GM12878 (cell line): ENCODE results near the gene CAPN1. TPM values are rescaled to one million over a fixed set of nuclear protein-coding genes. Genes with fewer than 3 reads are reported as not detected.

ENCODE experiments used
- ATAC-seq: fragments of 200-7000 bp; cut with Tn5 transposase; 3 replicates; pipeline ENCODE4 v1.9.1; 2020; ENCODE audit warnings: mild to moderate bottlenecking, moderate library complexity
- BruUV-seq: library from RNA; stranded (reverse); fragments of 400-500 nt; replicated peaks from 2 replicates; lab custom pipeline; 2021; lab: Mats Ljungman, UMichigan
- CTCF ChIA-PET: fragments of 300-600 bp; sonication (Branson Sonifier 250); formaldehyde crosslinking; extraction: SDS; loops from one replicate; lab custom pipeline; 2021; ENCODE audit warnings: inconsistent platforms; lab: Yijun Ruan, JAX
- POLR2A ChIA-PET: fragments of 350-600 bp; formaldehyde crosslinking; extraction: SDS; loops from one replicate; lab custom pipeline; 2021; ENCODE audit warnings: inconsistent platforms; lab: Charles Lee
- RAD21 ChIA-PET: fragments of 300-600 bp; sonication (Branson Sonifier 250); formaldehyde crosslinking; loops from one replicate; lab custom pipeline; 2023; ENCODE audit warnings: antibody characterized with exemption; ENCODE audit not compliant: unreplicated experiment; lab: Charles Lee
- SMC1A ChIA-PET: fragments of 300-600 bp; sonication (Branson Sonifier 250); formaldehyde crosslinking; loops from one replicate; lab custom pipeline; 2023; ENCODE audit not compliant: unreplicated experiment, uncharacterized antibody; lab: Charles Lee
- DNase-seq: peaks from one replicate; pipeline ENCODE4 v3.0.0-alpha.2; 2011; ENCODE audit warnings: low read depth, low spot score
- FAIRE-seq: peaks from 3 replicates; lab custom pipeline; 2011; peaks lifted over from hg19 to GRCh38; lab: Jason Lieb, UNC
- H2AFZ ChIP-seq: 2 replicates; pipeline ENCODE4 v1.6.0; 2011; ENCODE audit warnings: low read depth, low read length, control low read depth; ENCODE audit not compliant: control insufficient read depth
- H3K27ac ChIP-seq: 2 replicates; pipeline ENCODE4 v1.5.1; 2011; ENCODE audit warnings: control low read depth; ENCODE audit not compliant: control insufficient read depth, insufficient read depth
- H3K27me3 ChIP-seq, 2 experiments: replicated peaks in 1 of 2; 2 replicates each; pipeline versions ENCODE4 v1.6.0 to v1.6.1; 2011; ENCODE audit warnings: low read length in 1 of 2; ENCODE audit not compliant: control insufficient read depth in 2 of 2, insufficient read depth in 2 of 2
- H3K36me3 ChIP-seq, 2 experiments: 2 replicates each; pipeline ENCODE4 v1.5.1; 2011; ENCODE audit warnings: low read length in 1 of 2; ENCODE audit not compliant: control insufficient read depth in 2 of 2, insufficient read depth in 2 of 2
- H3K4me1 ChIP-seq: 2 replicates; pipeline ENCODE4 v1.6.1; 2011; ENCODE audit warnings: mild to moderate bottlenecking, low read length, moderate library complexity, mixed read lengths; ENCODE audit not compliant: control insufficient read depth, insufficient read depth
- H3K4me2 ChIP-seq: 2 replicates; pipeline ENCODE4 v1.6.0; 2011; ENCODE audit warnings: control low read depth; ENCODE audit not compliant: control insufficient read depth, insufficient read depth
- H3K4me3 ChIP-seq: fragments of 200-600 bp; sonication (generic); 2 replicates; pipeline ENCODE4 v1.5.1; 2016
- H3K79me2 ChIP-seq: 2 replicates; pipeline ENCODE4 v1.6.0; 2011; ENCODE audit warnings: low read length; ENCODE audit not compliant: control insufficient read depth, insufficient read depth
- H3K9ac ChIP-seq: 2 replicates; pipeline ENCODE4 v1.8.0; 2011; ENCODE audit warnings: low read length, control low read depth, mixed read lengths; ENCODE audit not compliant: control insufficient read depth, insufficient read depth
- H3K9me3 ChIP-seq: replicated peaks from 3 replicates; pipeline ENCODE4 v1.5.1; 2011; ENCODE audit warnings: mild to moderate bottlenecking, low read length; ENCODE audit not compliant: control insufficient read depth, insufficient read depth
- H4K20me1 ChIP-seq: 2 replicates; pipeline ENCODE4 v1.6.0; 2011; ENCODE audit not compliant: control insufficient read depth, insufficient read depth
- ASH2L ChIP-seq: fragments of 300-600, 200-600 bp; sonication (generic); IDR thresholded peaks from 2 replicates; pipeline ENCODE4 v1.6.1; 2017; ENCODE audit warnings: low read depth, mild to moderate bottlenecking, borderline replicate concordance
- BACH1 ChIP-seq: fragments of 450-650 bp; IDR thresholded peaks from 2 replicates; pipeline ENCODE4 v1.6.1; 2017; ENCODE audit warnings: mild to moderate bottlenecking, borderline replicate concordance
- CTCF ChIP-seq, 3 experiments: IDR thresholded peaks in 2 of 3; conservative IDR thresholded peaks in 1 of 3; 2 replicates each; pipeline ENCODE4 v1.5.1; 2011; ENCODE audit warnings: low read depth in 3 of 3, low read length in 3 of 3, mild to moderate bottlenecking in 3 of 3, control low read depth in 2 of 3, moderate library complexity in 2 of 3, inconsistent platforms in 1 of 3, mixed read lengths in 1 of 3; ENCODE audit not compliant: control insufficient read depth in 2 of 3, insufficient read depth in 1 of 3; ENCODE audit errors: extremely low read depth in 1 of 3
- IRF5 ChIP-seq: fragments of 450-650 bp; IDR thresholded peaks from 2 replicates; pipeline ENCODE4 v1.6.1; 2017; ENCODE audit warnings: borderline replicate concordance
- MTA3 ChIP-seq: IDR thresholded peaks from 2 replicates; pipeline ENCODE4 v1.6.1; 2012; ENCODE audit warnings: low read length, inconsistent platforms, borderline replicate concordance
- PBX3 ChIP-seq: IDR thresholded peaks from 2 replicates; pipeline ENCODE4 v1.6.1; 2011; ENCODE audit warnings: mild to moderate bottlenecking, low read depth, low read length, moderate library complexity; ENCODE audit not compliant: insufficient replicate concordance
- RAD21 ChIP-seq: IDR thresholded peaks from 2 replicates; pipeline ENCODE4 v1.6.1; 2011; ENCODE audit warnings: mild to moderate bottlenecking, low read depth, low read length, moderate library complexity; ENCODE audit not compliant: insufficient read depth
- SIX5 ChIP-seq: IDR thresholded peaks from 2 replicates; pipeline ENCODE4 v1.6.1; 2011; ENCODE audit warnings: mild to moderate bottlenecking, low read depth, low read length, moderate library complexity; ENCODE audit not compliant: severe bottlenecking
- SUZ12 ChIP-seq: fragments of 200-600 bp; sonication (generic); IDR thresholded peaks from one replicate; pipeline ENCODE4 v1.6.1; 2018; ENCODE audit warnings: antibody characterized with exemption, mild to moderate bottlenecking; ENCODE audit not compliant: unreplicated experiment
- ZBTB40 ChIP-seq: fragments of 450-650 bp; IDR thresholded peaks from 2 replicates; pipeline ENCODE4 v1.6.1; 2016; ENCODE audit warnings: mild to moderate bottlenecking, moderate library complexity, borderline replicate concordance
- WGBS: methylation state at CpG from one replicate; pipeline ENCODE4 v1.1.6; 2016; ENCODE audit warnings: low lambda C conversion rate; ENCODE audit not compliant: insufficient replicate concordance, insufficient coverage; ENCODE audit errors: missing lambda C conversion rate; 5-methylcytosine and 5-hydroxymethylcytosine counted together
- in situ Hi-C: fragments of 300-500 bp; cut with MboI; formaldehyde crosslinking; loops from 9 replicates; pipeline ENCODE4 v1.14.3; 2018; ENCODE audit warnings: mixed read lengths
- intact Hi-C: fragments of 100-400 bp; cut with micrococcal nuclease; formaldehyde crosslinking; loops from one replicate; pipeline ENCODE4 v1.14.2; 2022; ENCODE audit not compliant: unreplicated experiment
- polyA plus RNA-seq, 11 experiments: library from polyadenylated mRNA; depleted of rRNA in 4 of 11; unstranded in 6 of 11; stranded (reverse) in 5 of 11; fragments of >200 nt; fragmentation: Nextera tagmentation in 4 of 11; fragmentation: Illumina TruSeq in 1 of 11; extraction: Ambion mirVana in 4 of 11; extraction: Trizol in 1 of 11; gene quantifications; 1 replicate in 1 of 11; 2 replicates in 10 of 11; pipeline versions ENCODE4 v1.2.1 to v1.2.3, GENCODE V29; 2011 to 2016; ENCODE audit warnings: inconsistent platforms in 2 of 11, missing spikeins in 2 of 11, low read depth in 1 of 11
- total RNA-seq, 4 experiments: library from RNA; depleted of rRNA in 3 of 4; stranded (reverse); fragments of >200 nt in 3 of 4; fragmentation: Illumina TruSeq in 1 of 4; extraction: Trizol in 1 of 4; gene quantifications; 2 replicates each; pipeline versions ENCODE4 v1.2.1 to v1.2.3, GENCODE V29; 2013 to 2021

Gene CAPN1
- total and polyA plus RNA-seq, 10 of the 15 experiments (the other 5 are each of a cell fraction or from before 2014, with no cell fraction given) = 2.2 to 167 (median 77.3) TPM

GRCh38 chr11:65180877-65181568, 705 bp upstream of the CAPN1 start:
- POLR2A ChIA-PET = interaction anchor here (0.5 to 2.2 kb wide), 13 partner anchors 46 to 458 kb away, joined by 3 to 9 read pairs (median 4); partner anchors contain the start of genes ARL2, FAU, MRPL49 and NRXN2
- DNase-seq (peak; percentile 19), ATAC-seq (peak; percentile 88), FAIRE-seq (peak; percentile 56)
- BruUV-seq = no TSS peak
- Histone ChIP-seq H3K4me1 (peaks cover 6% of the 10 kb centered on the region; the same call in 1 of the 2 replicates), H3K36me3 (peaks cover 0 to 3% of the 10 kb centered on the region in 2 experiments; a peak in 1 of 4 replicates), H3K9ac (peak overlapping the region; percentile 78), H3K9me3 (no peaks in the 10 kb centered on the region), H3K27me3 (no peaks in the 10 kb centered on the region), H4K20me1 (no peaks in the 10 kb centered on the region), H3K79me2 (peaks cover 26% of the 10 kb centered on the region), H3K27ac (peak overlapping the region; percentile 93), H3K4me2 (peak overlapping the region; percentile 82), H3K4me3 (peak overlapping the region; percentile 100), H2AFZ (peak overlapping the region; percentile 89)
- under 1% methylated on average over 48 of the region's 60 CpGs for WGBS
- SMC1A ChIA-PET = interaction anchor here (0.7 to 3.7 kb wide), 13 partner anchors 11 to 291 kb away, joined by 3 to 27 read pairs (median 4); partner anchors contain the start of genes FAU, MRPL49, SPDYC and TM7SF2
- intact Hi-C loops = loop anchor here (5.0 kb wide), 3 partner anchors 49 to 169 kb away; partner anchors contain the start of genes ARL2, SYVN1 and TM7SF2
- in situ Hi-C loops = no loop called here
- RAD21 ChIA-PET = interaction anchor here (0.8 to 4.6 kb wide), 13 partner anchors 45 to 333 kb away, joined by 3 to 59 read pairs (median 5); partner anchors contain the start of genes CDC42EP2, FAU, MRPL49 and POLA2
- CTCF ChIA-PET = interaction anchor here (0.5 to 5.6 kb wide), 35 partner anchors 10 to 336 kb away, joined by 3 to 93 read pairs (median 4); partner anchors contain the start of genes BATF2, CDC42BPG, FAU and MRPL49
- no peak for TF ChIP-seq MTA3
- TF ChIP-seq SIX5 = no peak
- no peak for TF ChIP-seq PBX3
- no peak for TF ChIP-seq SUZ12
- TF ChIP-seq CTCF (IDR thresholded peaks at IDR 0.05 in 2 of 3, conservative IDR thresholded peaks at IDR 0.05 in 1 of 3; ENCODE audit: control insufficient read depth in 2 of 3, extremely low read depth in 1 of 3, insufficient read depth in 1 of 3, low read depth in 3 of 3, low read length in 3 of 3) = peak; percentile 66 to 83 (median 72)
- no peak for TF ChIP-seq ASH2L
- no peak for TF ChIP-seq ZBTB40
- TF ChIP-seq RAD21 = peak; percentile 87
- peak; percentile 84 for TF ChIP-seq BACH1
- TF ChIP-seq IRF5 = no peak
